Loucy (cell line): ENCODE results near the gene CCDC73.
A peak's percentile ranks its signal among the peaks of the same experiment; 100 is the strongest.

ENCODE experiments used
- H2AFZ ChIP-seq: fragments of 200-600 bp; sonication (generic); 2 replicates; pipeline ENCODE4 v1.6.0; 2016; ENCODE audit warnings: antibody characterized with exemption, mild to moderate bottlenecking, low read length, moderate library complexity
- H3F3A ChIP-seq: fragments of 200-600 bp; 2 replicates; pipeline ENCODE4 v1.6.0; 2016; ENCODE audit warnings: antibody characterized with exemption, low read depth, mild to moderate bottlenecking
- H3K27me3 ChIP-seq: fragments of 200-600 bp; sonication (generic); 2 replicates; pipeline ENCODE4 v1.6.1; 2014; ENCODE audit warnings: low read length, mild to moderate bottlenecking; ENCODE audit not compliant: insufficient read depth, poor library complexity, severe bottlenecking
- H3K36me3 ChIP-seq: fragments of 200-600 bp; sonication (generic); 2 replicates; pipeline ENCODE4 v1.6.1; 2016; ENCODE audit warnings: low read length; ENCODE audit not compliant: insufficient read depth
- H3K4me1 ChIP-seq: fragments of 200-600 bp; sonication (generic); 2 replicates; pipeline ENCODE4 v1.5.1; 2014; ENCODE audit warnings: low read length, mild to moderate bottlenecking; ENCODE audit not compliant: insufficient read depth, poor library complexity, severe bottlenecking
- H3K4me2 ChIP-seq: fragments of 200-600 bp; sonication (generic); 2 replicates; pipeline ENCODE4 v1.6.0; 2014; ENCODE audit warnings: antibody characterized with exemption, low read length, low read depth, mild to moderate bottlenecking; ENCODE audit not compliant: poor library complexity, severe bottlenecking
- H3K4me3 ChIP-seq: fragments of 200-600 bp; sonication (generic); 2 replicates; pipeline ENCODE4 v1.5.1; 2014; ENCODE audit warnings: low read length, mild to moderate bottlenecking, mixed read lengths; ENCODE audit not compliant: poor library complexity, severe bottlenecking
- H3K79me2 ChIP-seq: fragments of 200-600 bp; sonication (generic); 2 replicates; pipeline ENCODE4 v1.6.1; 2014; ENCODE audit warnings: low read length; ENCODE audit not compliant: insufficient read depth
- H3K9ac ChIP-seq: fragments of 200-600 bp; sonication (generic); 2 replicates; pipeline ENCODE4 v1.6.0; 2014; ENCODE audit warnings: mild to moderate bottlenecking, low read depth, low read length, moderate library complexity; ENCODE audit not compliant: poor library complexity, severe bottlenecking
- H3K9me2 ChIP-seq: fragments of 200-600 bp; sonication (generic); replicated peaks from 2 replicates; pipeline ENCODE4 v1.6.1; 2016; ENCODE audit warnings: low read depth, low read length, mixed read lengths
- H3K9me3 ChIP-seq: fragments of 200-600 bp; sonication (generic); 2 replicates; pipeline ENCODE4 v1.6.1; 2014; ENCODE audit warnings: mild to moderate bottlenecking, antibody characterized with exemption, low read length, low read depth; ENCODE audit not compliant: insufficient read depth
- H4K20me1 ChIP-seq: fragments of 200-600 bp; sonication (generic); 2 replicates; pipeline ENCODE4 v1.6.0; 2014; ENCODE audit warnings: antibody characterized with exemption, low read length, mild to moderate bottlenecking; ENCODE audit not compliant: insufficient read depth, poor library complexity, severe bottlenecking
- EZH2phosphoT487 ChIP-seq: fragments of 200-600 bp; IDR thresholded peaks from 2 replicates; pipeline ENCODE4 v1.6.1; 2018; ENCODE audit warnings: antibody characterized with exemption, mild to moderate bottlenecking, moderate library complexity, borderline replicate concordance
- TF ChIP-seq, protein P1 (sequence below): fragments of 200-600 bp; sonication (generic); conservative IDR thresholded peaks from 2 replicates; pipeline ENCODE4 v1.5.1; 2014; ENCODE audit warnings: mild to moderate bottlenecking, antibody characterized with exemption, low read length

The CCDC73 gene

DNA sequence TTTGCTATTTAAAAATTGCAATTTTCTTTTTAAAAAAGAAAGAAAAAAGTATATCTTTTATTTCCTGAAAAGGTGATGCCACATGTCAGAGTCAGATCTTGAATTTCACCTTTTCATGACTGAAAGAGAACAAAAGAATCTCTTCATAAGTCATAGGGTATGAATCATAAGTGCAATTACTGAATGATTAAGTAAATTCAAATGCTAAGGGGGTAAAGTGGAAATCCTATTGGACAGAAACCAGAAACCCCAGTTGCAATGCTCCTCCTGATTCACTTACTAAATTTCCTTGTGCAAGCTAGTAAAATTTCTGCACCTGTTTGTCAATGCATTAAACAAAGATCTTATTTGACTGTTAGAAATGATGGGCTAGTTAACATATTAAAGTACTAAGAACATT lies 27.1 kb upstream of the CCDC73 start:
- H2AFZ ChIP-seq = 0 out of 2 replicates have a peak overlapping the region, but pooled peaks have one; percentile 59
- no peaks in the 10 kb centered on the region for H3K9me3 ChIP-seq
- H3K4me2 ChIP-seq = peak overlapping the region; percentile 35
- H3K9me2 ChIP-seq = no peaks in the 10 kb centered on the region
- H3K36me3 ChIP-seq = no peaks in the 10 kb centered on the region
- no peaks in the 10 kb centered on the region for H3K27me3 ChIP-seq
- H4K20me1 ChIP-seq = no peaks in the 10 kb centered on the region
- H3K9ac ChIP-seq = no peak overlapping the region
- TF ChIP-seq, protein P1, sequence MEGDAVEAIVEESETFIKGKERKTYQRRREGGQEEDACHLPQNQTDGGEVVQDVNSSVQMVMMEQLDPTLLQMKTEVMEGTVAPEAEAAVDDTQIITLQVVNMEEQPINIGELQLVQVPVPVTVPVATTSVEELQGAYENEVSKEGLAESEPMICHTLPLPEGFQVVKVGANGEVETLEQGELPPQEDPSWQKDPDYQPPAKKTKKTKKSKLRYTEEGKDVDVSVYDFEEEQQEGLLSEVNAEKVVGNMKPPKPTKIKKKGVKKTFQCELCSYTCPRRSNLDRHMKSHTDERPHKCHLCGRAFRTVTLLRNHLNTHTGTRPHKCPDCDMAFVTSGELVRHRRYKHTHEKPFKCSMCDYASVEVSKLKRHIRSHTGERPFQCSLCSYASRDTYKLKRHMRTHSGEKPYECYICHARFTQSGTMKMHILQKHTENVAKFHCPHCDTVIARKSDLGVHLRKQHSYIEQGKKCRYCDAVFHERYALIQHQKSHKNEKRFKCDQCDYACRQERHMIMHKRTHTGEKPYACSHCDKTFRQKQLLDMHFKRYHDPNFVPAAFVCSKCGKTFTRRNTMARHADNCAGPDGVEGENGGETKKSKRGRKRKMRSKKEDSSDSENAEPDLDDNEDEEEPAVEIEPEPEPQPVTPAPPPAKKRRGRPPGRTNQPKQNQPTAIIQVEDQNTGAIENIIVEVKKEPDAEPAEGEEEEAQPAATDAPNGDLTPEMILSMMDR = no peak
- no peak for TF ChIP-seq EZH2phosphoT487
- H3F3A ChIP-seq = no peaks in the 10 kb centered on the region
- H3K79me2 ChIP-seq = no peaks in the 10 kb centered on the region
- peaks cover 7% of the 10 kb centered on the region for H3K4me1 ChIP-seq
- H3K4me3 ChIP-seq = no peak overlapping the region

DNA sequence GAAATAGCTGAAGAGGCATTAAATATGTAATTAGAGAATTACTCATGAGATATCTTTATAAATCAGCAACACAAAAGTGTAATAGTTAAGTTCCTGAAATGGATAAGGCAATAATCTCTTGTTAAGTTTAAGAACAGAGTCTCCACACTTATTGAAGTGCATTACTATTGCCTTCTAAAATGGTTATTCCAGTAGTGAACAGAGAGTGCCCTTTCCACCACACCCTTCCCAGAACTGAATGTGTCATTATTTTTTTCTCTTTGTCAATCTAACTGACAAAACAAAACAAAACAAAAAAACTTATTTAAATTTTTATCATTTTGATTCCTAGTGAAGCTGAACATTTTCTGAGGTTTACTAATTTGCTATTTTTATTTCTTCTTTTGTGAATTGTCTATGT lies 26.0 kb upstream of the CCDC73 start:
- no peak for TF ChIP-seq EZH2phosphoT487
- TF ChIP-seq, protein P1 = no peak
- peaks cover 7% of the 10 kb centered on the region for H3K4me1 ChIP-seq
- no peaks in the 10 kb centered on the region for H3K27me3 ChIP-seq
- H3K9me3 ChIP-seq = no peaks in the 10 kb centered on the region
- H3K4me3 ChIP-seq = no peak overlapping the region
- no peaks in the 10 kb centered on the region for H3K9me2 ChIP-seq
- no peak overlapping the region for H2AFZ ChIP-seq
- no peaks in the 10 kb centered on the region for H4K20me1 ChIP-seq
- no peaks in the 10 kb centered on the region for H3F3A ChIP-seq
- H3K79me2 ChIP-seq = no peaks in the 10 kb centered on the region
- H3K4me2 ChIP-seq = no peak overlapping the region
- H3K9ac ChIP-seq = no peak overlapping the region
- H3K36me3 ChIP-seq = no peaks in the 10 kb centered on the region

DNA sequence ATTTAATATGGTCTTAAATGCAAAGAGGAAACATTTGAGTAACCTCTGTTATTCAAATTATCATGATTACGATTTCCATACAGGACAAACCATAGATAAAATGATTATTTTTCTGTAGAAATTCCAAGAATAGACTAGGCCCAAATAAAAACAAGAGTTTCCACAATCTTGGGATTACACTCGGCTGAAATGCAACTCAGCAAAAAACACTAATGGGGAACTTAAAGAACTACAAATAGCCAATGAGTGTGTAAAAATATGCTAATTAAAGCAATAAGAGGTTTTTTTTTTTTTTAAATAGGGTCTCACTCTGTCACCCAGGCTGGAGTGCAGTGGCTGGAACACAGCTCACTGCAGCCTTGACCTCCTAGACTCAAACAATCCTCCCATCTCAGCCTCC lies 24.7 kb upstream of the CCDC73 start:
- H3K4me3 ChIP-seq = no peak overlapping the region
- H3K4me2 ChIP-seq = no peak overlapping the region
- TF ChIP-seq, protein P1 = no peak
- no peak for TF ChIP-seq EZH2phosphoT487
- H3K79me2 ChIP-seq = no peaks in the 10 kb centered on the region
- no peak overlapping the region for H3K9ac ChIP-seq
- no peaks in the 10 kb centered on the region for H3F3A ChIP-seq
- no peak overlapping the region for H2AFZ ChIP-seq
- H3K27me3 ChIP-seq = no peaks in the 10 kb centered on the region
- no peaks in the 10 kb centered on the region for H3K36me3 ChIP-seq
- peaks cover 7% of the 10 kb centered on the region for H3K4me1 ChIP-seq
- no peaks in the 10 kb centered on the region for H3K9me3 ChIP-seq
- no peaks in the 10 kb centered on the region for H4K20me1 ChIP-seq
- H3K9me2 ChIP-seq = no peaks in the 10 kb centered on the region
